ENCODE results near the gene EGLN1.

EGLN1 gene

GRCh38 chr1:231413749-231414082 lies 8.4 kb downstream of the EGLN1 start:
- H2AFZ ChIP-seq (ENCODE audit: low read length), result no peak overlapping the region
- H4K20me1 ChIP-seq (ENCODE audit: insufficient read depth, low read length), result no peaks in the 10 kb centered on the region
- H3K4me2 ChIP-seq (ENCODE audit: low read length), result no peak overlapping the region; the same call in 1 of the 2 replicates
- no peak overlapping the region for H3K27ac ChIP-seq (ENCODE audit: low read depth, low read length, poor library complexity, severe bottlenecking)
- no peak for TF ChIP-seq EZH2 (IDR thresholded peaks at IDR 0.05; ENCODE audit: borderline replicate concordance, low read length)
- no peak for TF ChIP-seq CTCF (IDR thresholded peaks at IDR 0.05; ENCODE audit: low read length)
- H3K9me2 ChIP-seq (ENCODE audit: low read depth, low read length), result no peaks in the 10 kb centered on the region
- H3K4me3 ChIP-seq (ENCODE audit: low read depth, low read length, poor library complexity, severe bottlenecking), result no peak overlapping the region
- peaks cover 56% of the 10 kb centered on the region for H3K79me2 ChIP-seq (ENCODE audit: insufficient read depth, low read length)
- no peaks in the 10 kb centered on the region for H3F3A ChIP-seq (ENCODE audit: insufficient read depth, low read length)
- H3K9me3 ChIP-seq (ENCODE audit: low read length), result no peaks in the 10 kb centered on the region
- H3K4me1 ChIP-seq (ENCODE audit: insufficient read depth, low read length, severe bottlenecking), result peaks cover 47% of the 10 kb centered on the region
- H3K36me3 ChIP-seq (ENCODE audit: insufficient read depth, low read length), result peaks cover 3% of the 10 kb centered on the region; the same call in 1 of the 2 replicates
- no peak overlapping the region for H3K9ac ChIP-seq (ENCODE audit: low read length)
- H3K27me3 ChIP-seq (ENCODE audit: insufficient read depth, low read length), result no peaks in the 10 kb centered on the region

GRCh38 chr1:231411036-231411531 lies 11.0 kb downstream of the EGLN1 start:
- Histone ChIP-seq H3K9me2 (ENCODE audit: low read depth, low read length) (no peaks in the 10 kb centered on the region), H3F3A (ENCODE audit: insufficient read depth, low read length) (no peaks in the 10 kb centered on the region), H4K20me1 (ENCODE audit: insufficient read depth, low read length) (no peaks in the 10 kb centered on the region), H3K27me3 (ENCODE audit: insufficient read depth, low read length) (no peaks in the 10 kb centered on the region), H3K9ac (ENCODE audit: low read length) (no peak overlapping the region), H3K9me3 (ENCODE audit: low read length) (no peaks in the 10 kb centered on the region), H3K36me3 (ENCODE audit: insufficient read depth, low read length) (peaks cover 8% of the 10 kb centered on the region; the same call in 1 of the 2 replicates), H3K4me1 (ENCODE audit: insufficient read depth, low read length, severe bottlenecking) (peaks cover 29% of the 10 kb centered on the region), H3K79me2 (ENCODE audit: insufficient read depth, low read length) (peaks cover 30% of the 10 kb centered on the region; the same call in 1 of the 2 replicates), H3K4me2 (ENCODE audit: low read length) (no peak overlapping the region), H2AFZ (ENCODE audit: low read length) (no peak overlapping the region), H3K27ac (ENCODE audit: low read depth, low read length, poor library complexity, severe bottlenecking) (no peak overlapping the region), H3K4me3 (ENCODE audit: low read depth, low read length, poor library complexity, severe bottlenecking) (no peak overlapping the region)
- TF ChIP-seq EZH2 (IDR thresholded peaks at IDR 0.05; ENCODE audit: borderline replicate concordance, low read length) (no peak), CTCF (IDR thresholded peaks at IDR 0.05; ENCODE audit: low read length) (no peak)

DNA sequence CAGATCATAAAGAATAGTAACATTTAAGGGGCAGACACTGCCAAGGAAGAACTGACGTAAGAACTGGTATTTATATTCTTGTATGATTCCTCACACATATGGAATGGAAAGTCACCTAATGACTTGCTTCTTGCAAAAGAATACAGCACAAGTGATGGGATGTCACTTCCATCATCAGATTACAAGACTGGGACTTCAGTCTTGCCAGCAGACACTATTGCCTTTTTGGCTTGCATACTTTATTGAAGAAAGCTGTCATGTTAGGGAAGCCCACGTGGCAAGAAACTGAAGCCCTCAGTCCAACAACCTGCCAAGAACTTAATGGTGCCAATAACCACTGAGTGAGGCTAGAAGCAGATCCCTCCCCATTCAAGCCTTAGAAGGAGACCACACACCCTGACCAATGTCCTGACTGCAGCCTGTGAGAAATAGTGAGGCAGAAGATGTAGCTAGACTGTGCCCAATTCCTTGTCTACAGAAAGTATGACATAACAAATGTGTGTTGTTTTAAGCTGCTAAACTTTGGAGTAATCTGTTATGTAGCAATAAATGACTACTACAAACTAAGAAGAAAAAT lies 12.0 kb downstream of the EGLN1 start:
- Histone ChIP-seq H3K36me3 (ENCODE audit: insufficient read depth, low read length) (peaks cover 8% of the 10 kb centered on the region; the same call in 1 of the 2 replicates), H3K79me2 (ENCODE audit: insufficient read depth, low read length) (peaks cover 25% of the 10 kb centered on the region; the same call in 1 of the 2 replicates), H3K4me3 (ENCODE audit: low read depth, low read length, poor library complexity, severe bottlenecking) (no peak overlapping the region)

More for the DNA sequence above, 12.0 kb downstream of the EGLN1 start:
- Histone ChIP-seq H3K9me3 (ENCODE audit: low read length) (no peaks in the 10 kb centered on the region), H3K27ac (ENCODE audit: low read depth, low read length, poor library complexity, severe bottlenecking) (no peak overlapping the region), H3K4me2 (ENCODE audit: low read length) (no peak overlapping the region; the same call in 1 of the 2 replicates), H3K9ac (ENCODE audit: low read length) (no peak overlapping the region), H3K4me1 (ENCODE audit: insufficient read depth, low read length, severe bottlenecking) (peaks cover 29% of the 10 kb centered on the region), H3K9me2 (ENCODE audit: low read depth, low read length) (no peaks in the 10 kb centered on the region), H4K20me1 (ENCODE audit: insufficient read depth, low read length) (no peaks in the 10 kb centered on the region), H3K27me3 (ENCODE audit: insufficient read depth, low read length) (no peaks in the 10 kb centered on the region), H2AFZ (ENCODE audit: low read length) (no peak overlapping the region), H3F3A (ENCODE audit: insufficient read depth, low read length) (no peaks in the 10 kb centered on the region)
- TF ChIP-seq CTCF (IDR thresholded peaks at IDR 0.05; ENCODE audit: low read length), result no peak
- TF ChIP-seq EZH2 (IDR thresholded peaks at IDR 0.05; ENCODE audit: borderline replicate concordance, low read length), result no peak
